HEK293 (cell line): Measurements from ENCODE around the gene RNF31.

ENCODE experiments used
- GLI2 ChIP-seq: fragments of 450-650 bp; formaldehyde crosslinking; IDR thresholded peaks from 2 replicates; pipeline ENCODE4; 2017; ENCODE audit warnings: missing biosample characterization, missing genetic modification characterization, low read depth, borderline replicate concordance
- GLI4 ChIP-seq: fragments of 450-650 bp; formaldehyde crosslinking; IDR thresholded peaks from 2 replicates; pipeline ENCODE4 v1.5.1; 2016; ENCODE audit warnings: missing biosample characterization, missing genetic modification characterization
- MEIS1 ChIP-seq: sonication (generic); formaldehyde crosslinking; IDR thresholded peaks from 2 replicates; pipeline ENCODE4 v1.8.1; 2022; ENCODE audit warnings: missing genetic modification reagents, mild to moderate bottlenecking, borderline replicate concordance
- MZF1 ChIP-seq: fragments of 450-650 bp; formaldehyde crosslinking; IDR thresholded peaks from 2 replicates; pipeline ENCODE4 v1.5.1; 2017; ENCODE audit warnings: missing biosample characterization, missing genetic modification characterization, borderline replicate concordance
- PRDM10 ChIP-seq: fragments of 450-650 bp; formaldehyde crosslinking; IDR thresholded peaks from 2 replicates; pipeline ENCODE4 v1.5.1; 2016; ENCODE audit warnings: missing biosample characterization, missing genetic modification characterization
- SP2 ChIP-seq: fragments of 450-650 bp; formaldehyde crosslinking; IDR thresholded peaks from 2 replicates; pipeline ENCODE4 v1.5.1; 2016; ENCODE audit warnings: missing biosample characterization, missing genetic modification characterization
- ZBTB1 ChIP-seq: fragments of 450-650 bp; formaldehyde crosslinking; IDR thresholded peaks from 2 replicates; pipeline ENCODE4 v1.5.1; 2016; ENCODE audit warnings: missing biosample characterization, missing genetic modification characterization
- ZBTB20 ChIP-seq: fragments of 450-650 bp; formaldehyde crosslinking; IDR thresholded peaks from 2 replicates; pipeline ENCODE4 v1.5.1; 2016; ENCODE audit warnings: missing biosample characterization, missing genetic modification characterization
- ZBTB49 ChIP-seq: fragments of 450-650 bp; formaldehyde crosslinking; IDR thresholded peaks from 2 replicates; pipeline ENCODE4 v1.5.1; 2016; ENCODE audit warnings: missing biosample characterization, missing genetic modification characterization, low read depth
- ZBTB7A ChIP-seq: fragments of 450-650 bp; formaldehyde crosslinking; IDR thresholded peaks from 2 replicates; pipeline ENCODE4 v1.5.1; 2016; ENCODE audit warnings: low read depth, missing biosample characterization, missing genetic modification characterization
- ZNF202 ChIP-seq: fragments of 450-650 bp; formaldehyde crosslinking; IDR thresholded peaks from 2 replicates; pipeline ENCODE4 v1.5.1; 2016; ENCODE audit warnings: missing biosample characterization, missing genetic modification characterization, borderline replicate concordance
- ZNF214 ChIP-seq: fragments of 450-650 bp; formaldehyde crosslinking; IDR thresholded peaks from 2 replicates; pipeline ENCODE4 v1.5.1; 2017; ENCODE audit warnings: missing biosample characterization, mild to moderate bottlenecking, missing genetic modification characterization, borderline replicate concordance
- ZNF23 ChIP-seq: fragments of 450-650 bp; formaldehyde crosslinking; IDR thresholded peaks from 2 replicates; pipeline ENCODE4 v1.5.1; 2016; ENCODE audit warnings: missing biosample characterization, missing genetic modification characterization, borderline replicate concordance
- ZNF24 ChIP-seq: fragments of 450-650 bp; formaldehyde crosslinking; IDR thresholded peaks from 2 replicates; pipeline ENCODE4 v1.5.1; 2016; ENCODE audit warnings: missing biosample characterization, missing genetic modification characterization
- ZNF274 ChIP-seq, 2 experiments: fragments of 200-500 bp in 1 of 2; fragments of 450-650 bp in 1 of 2; sonication (Bioruptor generic) in 1 of 2; formaldehyde crosslinking in 1 of 2; IDR thresholded peaks; 2 replicates each; pipeline versions ENCODE4 v1.5.1 to v1.6.1; 2014 to 2016; ENCODE audit warnings: borderline replicate concordance in 1 of 2, inconsistent platforms in 1 of 2, low read length in 1 of 2, missing biosample characterization in 1 of 2, missing genetic modification characterization in 1 of 2
- ZNF292 ChIP-seq: fragments of 450-650 bp; formaldehyde crosslinking; IDR thresholded peaks from 2 replicates; pipeline ENCODE4 v1.5.1; 2016; ENCODE audit warnings: low read depth, missing biosample characterization, missing genetic modification characterization, borderline replicate concordance
- ZNF350 ChIP-seq: fragments of 450-650 bp; formaldehyde crosslinking; IDR thresholded peaks from 2 replicates; pipeline ENCODE4 v1.5.0; 2017; ENCODE audit warnings: missing biosample characterization, mild to moderate bottlenecking, missing genetic modification characterization
- ZNF37A ChIP-seq: fragments of 450-650 bp; IDR thresholded peaks from 2 replicates; pipeline ENCODE4 v1.5.1; 2018; ENCODE audit warnings: missing biosample characterization, missing genetic modification characterization
- ZNF426 ChIP-seq: fragments of 450-650 bp; formaldehyde crosslinking; IDR thresholded peaks from 2 replicates; pipeline ENCODE4 v1.5.1; 2017; ENCODE audit warnings: missing biosample characterization, missing genetic modification characterization, mild to moderate bottlenecking, inconsistent platforms, moderate library complexity
- ZNF473 ChIP-seq: fragments of 450-650 bp; formaldehyde crosslinking; IDR thresholded peaks from 2 replicates; pipeline ENCODE4 v1.5.1; 2017; ENCODE audit warnings: missing biosample characterization, missing genetic modification characterization
- ZNF48 ChIP-seq: fragments of 450-650 bp; formaldehyde crosslinking; IDR thresholded peaks from 2 replicates; pipeline ENCODE4 v1.5.1; 2016; ENCODE audit warnings: missing biosample characterization, missing genetic modification characterization
- ZNF623 ChIP-seq: fragments of 450-650 bp; formaldehyde crosslinking; IDR thresholded peaks from 2 replicates; pipeline ENCODE4 v1.5.1; 2016; ENCODE audit warnings: missing biosample characterization, missing genetic modification characterization
- ZNF626 ChIP-seq: fragments of 450-650 bp; sonication (Bioruptor Pico); formaldehyde crosslinking; IDR thresholded peaks from 2 replicates; pipeline ENCODE4 v1.5.1; 2018; ENCODE audit warnings: missing biosample characterization, missing genetic modification characterization, inconsistent platforms
- ZNF629 ChIP-seq: fragments of 450-650 bp; formaldehyde crosslinking; IDR thresholded peaks from 2 replicates; pipeline ENCODE4 v1.5.1; 2017; ENCODE audit warnings: missing biosample characterization, missing genetic modification characterization
- ZNF692 ChIP-seq: fragments of 450-650 bp; formaldehyde crosslinking; IDR thresholded peaks from 2 replicates; pipeline ENCODE4 v1.5.1; 2016; ENCODE audit warnings: missing biosample characterization, missing genetic modification characterization
- ZNF768 ChIP-seq: fragments of 450-650 bp; formaldehyde crosslinking; IDR thresholded peaks from 2 replicates; pipeline ENCODE4 v1.5.1; 2018; ENCODE audit warnings: missing biosample characterization, mild to moderate bottlenecking, missing genetic modification characterization
- ZNF843 ChIP-seq: fragments of 450-650 bp; formaldehyde crosslinking; IDR thresholded peaks from 2 replicates; pipeline ENCODE4 v1.5.1; 2016; ENCODE audit warnings: missing biosample characterization, missing genetic modification characterization
- ZSCAN18 ChIP-seq: fragments of 450-650 bp; formaldehyde crosslinking; IDR thresholded peaks from 2 replicates; pipeline ENCODE4 v1.5.1; 2016; ENCODE audit warnings: missing biosample characterization, missing genetic modification characterization

Gene RNF31

GRCh38 chr14:24160850-24161804 lies 13.8 kb downstream of the RNF31 start, which contains the start of gene IRF9 (continued):
- TF ChIP-seq PRDM10 (peak; percentile 50), ZBTB7A (tag by site-specific recombination) (no peak), ZNF274 (IDR thresholded peaks at IDR 0.05; ENCODE audit: low read length) (no peak), ZNF274 (tag by site-specific recombination; IDR thresholded peaks at IDR 0.05; ENCODE audit: borderline replicate concordance) (no peak), ZNF843 (tag by site-specific recombination) (no peak), ZNF37A (tag by site-specific recombination) (no peak), ZNF292 (tag by site-specific recombination) (no peak), ZNF23 (tag by site-specific recombination) (no peak), ZNF629 (tag by site-specific recombination) (peak; percentile 86), ZNF626 (tag by site-specific recombination) (no peak), ZNF24 (peak; percentile 83), ZNF473 (tag by site-specific recombination) (no peak), ZNF426 (tag by site-specific recombination) (no peak), ZNF692 (tag by site-specific recombination) (peak; percentile 85), GLI2 (tag by site-specific recombination) (no peak), ZSCAN18 (tag by site-specific recombination) (no peak), ZBTB49 (tag by site-specific recombination) (no peak), MEIS1 (CRISPR knock-in tag) (no peak), ZNF768 (tag by site-specific recombination) (no peak), ZNF202 (tag by site-specific recombination) (no peak), GLI4 (tag by site-specific recombination) (no peak), ZBTB20 (tag by site-specific recombination) (no peak), ZNF623 (0 out of 2 replicates have a peak, but pooled peaks have one; percentile 13), ZNF48 (tag by site-specific recombination) (no peak), ZNF350 (tag by site-specific recombination) (no peak), MZF1 (tag by site-specific recombination) (no peak), SP2 (tag by site-specific recombination) (0 out of 2 replicates have a peak, but pooled peaks have one; percentile 34), ZBTB1 (tag by site-specific recombination) (no peak), ZNF214 (tag by site-specific recombination) (no peak)
